BLaER1 treated with 17β-estradiol and CSF1 and Interleukin-3, amounts not matched to agents 10 nM and 100 nM (cell line): Measurements from ENCODE around the gene SLC25A26.

Experiments used
- H3K27ac ChIP-seq, 11 experiments: shearing (Covaris generic); formaldehyde crosslinking; 2 replicates each; pipeline ENCODE4 v1.8.1; 2022
- H3K27me3 ChIP-seq, 11 experiments: shearing (Covaris generic); formaldehyde crosslinking; 2 replicates each; pipeline ENCODE4 v1.8.1; 2022
- H3K36me3 ChIP-seq, 11 experiments: shearing (Covaris generic); formaldehyde crosslinking; 2 replicates each; pipeline ENCODE4 v1.8.1; 2022
- H3K4me1 ChIP-seq, 10 experiments: shearing (Covaris generic); formaldehyde crosslinking; 2 replicates each; pipeline ENCODE4 v1.8.1; 2022
- H3K4me2 ChIP-seq, 11 experiments: shearing (Covaris generic); formaldehyde crosslinking; 2 replicates each; pipeline ENCODE4 v1.8.1; 2022
- H3K4me3 ChIP-seq, 10 experiments: shearing (Covaris generic); formaldehyde crosslinking; 2 replicates each; pipeline ENCODE4 v1.8.1; 2022
- H3K9ac ChIP-seq, 11 experiments: shearing (Covaris generic); formaldehyde crosslinking; 2 replicates each; pipeline ENCODE4 v1.8.1; 2022
- H3K9me3 ChIP-seq, 11 experiments: shearing (Covaris generic); formaldehyde crosslinking; replicated peaks in 1 of 11; 2 replicates each; pipeline ENCODE4 v1.8.1; 2022
- H4K20me1 ChIP-seq, 11 experiments: shearing (Covaris generic); formaldehyde crosslinking; 2 replicates each; pipeline ENCODE4 v1.8.1; 2022
- Cebpa-rat ChIP-seq, 11 experiments: shearing (Covaris generic); IDR thresholded peaks; 2 replicates each; pipeline ENCODE4 v1.8.1; 2022

The SLC25A26 gene, protein sequence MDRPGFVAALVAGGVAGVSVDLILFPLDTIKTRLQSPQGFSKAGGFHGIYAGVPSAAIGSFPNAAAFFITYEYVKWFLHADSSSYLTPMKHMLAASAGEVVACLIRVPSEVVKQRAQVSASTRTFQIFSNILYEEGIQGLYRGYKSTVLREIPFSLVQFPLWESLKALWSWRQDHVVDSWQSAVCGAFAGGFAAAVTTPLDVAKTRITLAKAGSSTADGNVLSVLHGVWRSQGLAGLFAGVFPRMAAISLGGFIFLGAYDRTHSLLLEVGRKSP

DNA sequence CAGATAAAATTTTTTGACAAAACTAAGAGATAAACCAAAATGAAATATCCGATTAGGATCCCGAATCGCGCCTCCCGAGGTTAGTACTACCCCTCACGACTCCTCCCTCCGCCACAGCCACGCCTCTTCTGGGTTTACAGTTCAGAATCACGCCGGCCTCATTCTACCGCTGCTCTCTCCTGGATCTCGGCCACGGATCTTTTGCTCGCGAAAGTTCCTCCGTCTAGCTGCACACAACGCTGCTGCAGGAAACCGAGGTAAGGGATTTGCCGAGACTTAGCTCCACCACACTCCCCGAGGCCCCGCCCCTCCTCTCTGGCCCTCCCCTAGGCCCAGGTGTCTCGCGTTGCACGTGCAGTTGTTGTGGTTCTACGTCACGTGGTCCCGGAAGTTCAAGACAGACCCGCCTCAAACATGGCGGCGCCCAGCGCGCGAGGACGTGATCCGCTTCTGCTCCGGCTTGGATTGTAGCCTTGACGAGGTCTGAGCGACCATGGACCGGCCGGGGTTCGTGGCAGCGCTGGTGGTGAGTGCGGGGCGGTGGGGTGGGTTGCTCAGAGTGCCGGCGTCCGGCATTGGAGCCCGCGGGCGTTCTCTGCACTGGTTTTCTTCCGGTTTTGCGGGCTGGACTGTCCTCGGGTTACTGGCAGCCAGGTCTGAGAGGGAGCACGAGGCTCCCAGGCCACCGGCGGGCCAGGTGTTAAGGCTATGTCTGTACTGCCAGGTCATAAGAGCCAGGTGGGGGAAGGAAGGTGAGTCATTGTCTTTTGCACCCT is at the start of gene SLC25A26:
Gene SLC25A26 (plus strand): TSS at position 400 of the 776 bp plus-strand sequence. CDS start 94 bp downstream, at position 494.
- Histone ChIP-seq H3K9me3 (0 out of 22 replicates have a peak, but pooled peaks cover 0 to 3% (median 0%) of the 10 kb centered on the region in 11 experiments), H3K27ac (peak within 1 kb of the TSS; percentile 72 to 91 (median 86)), H3K4me3 (peak within 1 kb of the TSS; percentile 71 to 92 (median 84)), H3K4me1 (peaks cover 12 to 19% (median 16%) of the 10 kb centered on the region in 10 experiments), H4K20me1 (peaks cover 0 to 12% (median 0%) of the 10 kb centered on the region in 11 experiments; a peak in 3 of 22 replicates), H3K9ac (peak within 1 kb of the TSS; percentile 75 to 93 (median 87)), H3K36me3 (peaks cover 0 to 31% (median 23%) of the 10 kb centered on the region in 11 experiments; a peak in 15 of 22 replicates), H3K4me2 (peak within 1 kb of the TSS; percentile 72 to 94 (median 80)), H3K27me3 (no peaks in the 10 kb centered on the region)
- no peak for TF ChIP-seq Cebpa-rat (IDR thresholded peaks at IDR 0.05)

DNA sequence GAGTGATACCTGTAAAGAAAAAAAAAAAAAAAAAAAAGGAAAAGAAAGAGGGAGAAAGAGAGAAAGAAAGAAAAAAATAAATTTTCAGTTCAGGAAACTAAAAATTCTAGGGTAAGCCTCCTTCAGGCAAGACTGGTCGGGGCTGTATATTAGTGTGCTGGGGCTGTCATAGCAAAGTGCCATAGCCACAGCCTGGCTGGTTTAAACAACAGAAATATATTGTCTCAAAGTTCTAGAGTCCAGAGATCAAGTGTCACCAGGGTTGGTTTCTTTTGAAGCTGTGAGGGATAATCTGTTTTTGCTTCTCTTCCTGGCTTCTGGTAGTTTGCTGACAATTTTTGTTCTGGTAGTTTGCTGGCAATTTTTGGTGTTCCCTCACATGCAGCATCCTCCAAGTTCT is 48.4 kb upstream of the SLC25A26 start:
- Histone ChIP-seq H3K36me3 (no peaks in the 10 kb centered on the region), H3K9me3 (no peaks in the 10 kb centered on the region), H3K4me3 (no peak overlapping the region), H3K4me1 (no peaks in the 10 kb centered on the region), H3K27ac (no peak overlapping the region), H3K9ac (no peak overlapping the region), H3K4me2 (no peak overlapping the region), H3K27me3 (no peaks in the 10 kb centered on the region), H4K20me1 (no peaks in the 10 kb centered on the region)
- no peak for TF ChIP-seq Cebpa-rat (IDR thresholded peaks at IDR 0.05)

DNA sequence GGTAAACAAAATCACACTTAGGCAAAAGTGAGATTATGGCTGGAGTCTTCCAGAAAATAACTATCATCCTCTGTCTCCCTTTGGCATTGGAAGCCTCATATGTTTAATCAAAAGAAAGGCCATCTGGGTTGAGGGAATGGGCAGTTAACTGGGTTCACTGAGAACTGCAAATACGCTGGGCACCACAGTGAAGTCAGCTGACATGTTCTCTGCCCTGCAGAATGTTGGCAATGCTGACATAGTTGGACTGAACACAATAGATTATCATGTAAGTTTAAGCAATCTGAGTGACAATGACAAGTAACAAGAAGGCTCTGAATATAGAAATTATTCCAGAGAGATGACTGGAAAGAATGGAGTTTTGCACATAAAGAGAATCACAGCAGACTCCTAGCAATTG is 43.8 kb upstream of the SLC25A26 start:
- no peaks in the 10 kb centered on the region for H3K4me1 ChIP-seq
- no peaks in the 10 kb centered on the region for H3K36me3 ChIP-seq
- no peaks in the 10 kb centered on the region for H3K27me3 ChIP-seq
- H3K9me3 ChIP-seq = no peaks in the 10 kb centered on the region
- H3K4me3 ChIP-seq = no peak overlapping the region
- no peak overlapping the region for H3K9ac ChIP-seq
- H3K27ac ChIP-seq = no peak overlapping the region
- H3K4me2 ChIP-seq = no peak overlapping the region
- TF ChIP-seq Cebpa-rat (IDR thresholded peaks at IDR 0.05) = no peak
- H4K20me1 ChIP-seq = no peaks in the 10 kb centered on the region

DNA sequence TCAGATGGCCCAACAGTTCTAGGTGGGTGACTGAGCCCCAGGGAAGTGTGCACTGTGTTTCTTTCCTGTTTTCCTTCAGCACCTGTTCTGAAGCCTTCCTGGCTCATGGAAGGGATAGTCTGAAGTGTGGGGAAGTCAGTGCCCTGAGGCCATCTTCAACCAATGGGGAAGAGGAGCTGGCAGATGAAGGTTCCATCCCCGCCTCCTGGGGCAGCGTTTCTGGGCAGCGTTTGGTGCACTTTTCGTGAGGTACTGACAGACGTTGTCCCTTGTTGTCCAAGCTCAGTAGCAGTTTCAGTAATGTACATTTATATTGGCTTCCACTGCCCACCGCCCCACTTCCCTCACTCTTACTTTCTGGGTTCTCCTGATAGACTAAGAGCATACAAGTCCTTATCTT is 42.6 kb upstream of the SLC25A26 start:
- Histone ChIP-seq H3K4me3 (no peak overlapping the region), H3K9ac (no peak overlapping the region), H3K9me3 (no peaks in the 10 kb centered on the region), H3K27ac (no peak overlapping the region), H3K36me3 (no peaks in the 10 kb centered on the region), H3K4me1 (no peaks in the 10 kb centered on the region), H3K27me3 (no peaks in the 10 kb centered on the region), H4K20me1 (no peaks in the 10 kb centered on the region), H3K4me2 (no peak overlapping the region)
- TF ChIP-seq Cebpa-rat (IDR thresholded peaks at IDR 0.05) = no peak

DNA sequence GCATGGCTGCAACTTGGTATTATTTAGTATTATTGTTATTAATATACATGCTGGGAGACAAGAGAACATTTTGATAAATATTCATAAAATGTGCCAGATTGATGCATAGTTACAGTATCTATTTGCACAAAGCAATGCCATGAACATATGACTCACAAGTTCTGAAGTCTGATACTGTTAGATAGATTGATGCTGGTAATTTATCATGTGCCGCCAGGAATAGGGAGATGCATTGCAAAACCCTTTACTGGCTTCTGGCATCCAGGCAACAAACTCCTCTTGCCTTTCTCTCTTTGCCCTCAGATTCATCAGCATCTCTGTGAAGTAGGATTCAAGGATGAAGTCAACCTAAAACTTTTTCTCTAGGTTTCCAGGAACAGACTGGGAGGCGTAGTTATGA is 41.0 kb upstream of the SLC25A26 start:
- H3K4me3 ChIP-seq = no peak overlapping the region
- H3K27ac ChIP-seq = no peak overlapping the region
- H4K20me1 ChIP-seq = no peaks in the 10 kb centered on the region
- H3K9ac ChIP-seq = no peak overlapping the region
- H3K4me2 ChIP-seq = no peak overlapping the region
- H3K36me3 ChIP-seq = no peaks in the 10 kb centered on the region
- no peaks in the 10 kb centered on the region for H3K4me1 ChIP-seq
- no peaks in the 10 kb centered on the region for H3K27me3 ChIP-seq
- no peaks in the 10 kb centered on the region for H3K9me3 ChIP-seq
- TF ChIP-seq Cebpa-rat (IDR thresholded peaks at IDR 0.05) = no peak

DNA sequence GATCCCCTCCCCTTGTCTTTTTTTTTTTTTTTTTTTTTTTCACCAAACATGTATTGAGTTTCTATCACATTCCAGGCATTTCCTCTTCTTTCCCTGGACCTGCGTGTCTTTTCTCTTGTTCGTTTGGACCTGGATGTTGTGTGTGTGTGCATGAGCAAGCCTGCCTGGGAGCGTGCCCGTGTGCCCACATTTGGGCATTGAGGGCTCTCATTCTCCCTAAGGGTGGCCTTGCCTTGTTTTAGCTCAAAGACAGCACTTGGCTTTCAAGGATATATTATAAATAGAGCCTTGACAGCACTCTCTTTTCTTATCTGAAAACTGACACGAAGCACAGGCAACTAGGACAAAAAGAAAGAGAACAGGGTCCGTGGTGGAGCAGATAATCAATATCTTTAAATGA is 39.0 kb upstream of the SLC25A26 start:
- Histone ChIP-seq H3K27me3 (no peaks in the 10 kb centered on the region), H3K9me3 (no peaks in the 10 kb centered on the region), H3K27ac (no peak overlapping the region), H3K36me3 (no peaks in the 10 kb centered on the region), H3K4me3 (no peak overlapping the region), H3K9ac (no peak overlapping the region), H3K4me2 (no peak overlapping the region), H4K20me1 (no peaks in the 10 kb centered on the region), H3K4me1 (no peaks in the 10 kb centered on the region)
- TF ChIP-seq Cebpa-rat (IDR thresholded peaks at IDR 0.05) = no peak

DNA sequence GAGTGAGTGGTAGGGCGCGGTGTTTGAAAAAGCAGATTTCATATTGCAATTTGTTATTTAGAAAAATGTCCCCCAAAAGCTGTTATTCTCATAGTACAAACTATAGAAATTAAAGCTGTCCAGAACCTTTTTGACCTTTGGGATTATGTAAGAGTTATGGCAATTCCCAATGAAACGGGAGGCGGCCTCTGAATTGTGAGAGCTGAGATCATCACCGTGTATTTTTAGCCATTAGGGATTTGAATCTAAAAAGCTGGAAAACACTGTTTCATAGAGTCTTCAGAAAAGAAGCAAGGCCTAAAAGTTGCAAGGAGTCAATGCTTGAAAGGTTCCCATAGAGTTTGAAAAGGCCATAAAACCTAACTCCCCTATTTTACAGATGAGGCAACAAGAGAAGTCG is 38.6 kb upstream of the SLC25A26 start:
- Histone ChIP-seq H3K9ac (no peak overlapping the region), H3K4me2 (no peak overlapping the region), H3K27me3 (no peaks in the 10 kb centered on the region), H4K20me1 (no peaks in the 10 kb centered on the region), H3K9me3 (no peaks in the 10 kb centered on the region), H3K36me3 (no peaks in the 10 kb centered on the region), H3K4me1 (no peaks in the 10 kb centered on the region), H3K27ac (no peak overlapping the region), H3K4me3 (no peak overlapping the region)
- no peak for TF ChIP-seq Cebpa-rat (IDR thresholded peaks at IDR 0.05)

DNA sequence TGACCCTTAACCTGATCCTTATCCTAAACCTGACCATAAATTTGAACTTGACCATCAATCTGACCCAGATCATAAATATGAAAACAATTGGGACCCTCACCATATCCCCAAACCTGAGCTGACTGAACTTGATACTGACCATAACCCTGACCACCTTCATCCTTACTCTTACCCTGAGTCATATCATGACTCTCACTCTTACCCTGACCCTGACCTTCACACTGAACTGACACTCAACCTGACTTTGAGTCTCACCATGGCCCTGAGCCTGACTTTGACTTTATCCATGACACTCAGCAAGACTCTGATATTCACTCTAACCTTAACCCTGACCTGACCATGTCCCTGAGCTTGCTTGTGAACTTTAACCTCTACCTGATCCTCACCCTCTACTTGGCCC is 34.3 kb upstream of the SLC25A26 start:
- no peak for TF ChIP-seq Cebpa-rat (IDR thresholded peaks at IDR 0.05)

DNA sequence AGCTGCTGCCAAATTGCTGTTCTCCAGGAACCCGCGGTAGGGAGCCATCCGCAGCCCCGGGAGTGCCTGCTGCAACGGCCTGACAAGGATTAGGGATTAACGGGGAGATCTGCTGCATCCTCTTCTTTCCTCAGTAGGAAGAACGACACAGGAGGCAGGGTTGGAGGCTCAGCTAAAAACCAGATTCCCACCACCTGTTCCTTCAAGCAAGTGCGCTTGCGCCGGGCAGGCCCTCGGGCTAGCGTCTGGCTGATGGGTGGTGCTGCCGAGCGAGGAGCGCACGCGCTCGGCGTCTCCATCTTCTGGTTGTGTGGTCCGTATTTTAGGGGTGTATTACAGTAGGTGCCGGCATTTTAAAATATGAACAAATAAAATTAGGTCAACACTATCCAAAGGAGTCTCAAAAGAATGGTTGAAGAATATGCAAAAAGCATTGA is 25.4 kb upstream of the SLC25A26 start:
- no peaks in the 10 kb centered on the region for H3K4me1 ChIP-seq
- no peaks in the 10 kb centered on the region for H4K20me1 ChIP-seq
- no peaks in the 10 kb centered on the region for H3K9me3 ChIP-seq
- no peak overlapping the region for H3K4me2 ChIP-seq
- no peak overlapping the region for H3K4me3 ChIP-seq
- H3K27me3 ChIP-seq = no peaks in the 10 kb centered on the region
- H3K9ac ChIP-seq = no peak overlapping the region
- H3K36me3 ChIP-seq = no peaks in the 10 kb centered on the region
- no peak for TF ChIP-seq Cebpa-rat (IDR thresholded peaks at IDR 0.05)
- H3K27ac ChIP-seq = no peak overlapping the region

More for the DNA sequence above, 34.3 kb upstream of the SLC25A26 start:
- Histone ChIP-seq H3K4me2 (no peak overlapping the region), H3K27ac (no peak overlapping the region), H3K9me3 (no peaks in the 10 kb centered on the region), H3K36me3 (no peaks in the 10 kb centered on the region), H3K4me3 (no peak overlapping the region), H4K20me1 (no peaks in the 10 kb centered on the region), H3K4me1 (no peaks in the 10 kb centered on the region), H3K9ac (no peak overlapping the region), H3K27me3 (no peaks in the 10 kb centered on the region)
